ENCODE data around the gene MGAT4A.

GRCh38 chr2:98731894-98732349 lies 990 bp upstream of the MGAT4A start:
- TF ChIP-seq CTCF (IDR thresholded peaks at IDR 0.05; ENCODE audit: low read length): no peak
- TF ChIP-seq EZH2 (IDR thresholded peaks at IDR 0.05; ENCODE audit: borderline replicate concordance, low read length): no peak
